Measurements from ENCODE around the gene NRARP. TPM values are rescaled to one million over a fixed set of nuclear protein-coding genes. Genes with fewer than 3 reads are reported as not detected.
A peak's percentile ranks its signal among the peaks of the same experiment; 100 is the strongest.

NRARP gene
- total and polyA plus RNA-seq, 2 donors from 2014 or later, result 1.7 to 4.7 TPM

GRCh38 chr9:137271696-137272076, 30.4 kb downstream of the NRARP start:
- Histone ChIP-seq H3K27me3 (ENCODE audit: control insufficient read depth, insufficient read depth, low read length) (no peaks in the 10 kb centered on the region), H3K36me3 (ENCODE audit: control insufficient read depth in 2 of 3, insufficient read depth in 3 of 3, low read length in 3 of 3) (peaks cover 0 to 4% (median 0%) of the 10 kb centered on the region in 3 donors), H3K4me1 (ENCODE audit: control insufficient read depth in 2 of 3, insufficient read depth in 2 of 3, low read depth in 1 of 3, low read length in 3 of 3) (peaks cover 0 to 33% (median 15%) of the 10 kb centered on the region in 3 donors), H3K9me3 (ENCODE audit: control insufficient read depth in 2 of 3, insufficient read depth in 1 of 3, low read length in 3 of 3) (no peaks in the 10 kb centered on the region), H3K9ac (ENCODE audit: low read length in 3 of 3) (no peak overlapping the region), H3K27ac (ENCODE audit: low read depth in 2 of 2, low read length in 2 of 2) (no peak overlapping the region), H3K4me3 (ENCODE audit: low read length in 3 of 3) (no peak overlapping the region)
- DNase-seq (peak in 1 of 5 donors; percentile 46), FAIRE-seq (no peak)
- no peak for TF ChIP-seq CTCF (IDR thresholded peaks at IDR 0.05; ENCODE audit: borderline replicate concordance, extremely low read depth, insufficient read depth)
- intact Hi-C loops (cut with DNase I), result no loop called here

GRCh38 chr9:137270929-137271695, 31.0 kb downstream of the NRARP start:
- peak in 1 of 5 donors; percentile 75 for DNase-seq
- no peaks in the 10 kb centered on the region for H3K27me3 ChIP-seq (ENCODE audit: control insufficient read depth, insufficient read depth, low read length)
- no peak overlapping the region for H3K27ac ChIP-seq (ENCODE audit: low read depth in 2 of 2, low read length in 2 of 2)
- no peak overlapping the region for H3K9ac ChIP-seq (ENCODE audit: low read length in 3 of 3)
- H3K4me1 ChIP-seq (ENCODE audit: control insufficient read depth in 2 of 3, insufficient read depth in 2 of 3, low read depth in 1 of 3, low read length in 3 of 3), result peaks cover 0 to 28% (median 13%) of the 10 kb centered on the region in 3 donors
- intact Hi-C loops (cut with DNase I), result no loop called here
- H3K9me3 ChIP-seq (ENCODE audit: control insufficient read depth in 2 of 3, insufficient read depth in 1 of 3, low read length in 3 of 3), result no peaks in the 10 kb centered on the region
- H3K36me3 ChIP-seq (ENCODE audit: control insufficient read depth in 2 of 3, insufficient read depth in 3 of 3, low read length in 3 of 3), result peaks cover 0 to 4% (median 2%) of the 10 kb centered on the region in 3 donors
- no peak overlapping the region for H3K4me3 ChIP-seq (ENCODE audit: low read length in 3 of 3)
- no peak for FAIRE-seq
- TF ChIP-seq CTCF (IDR thresholded peaks at IDR 0.05; ENCODE audit: borderline replicate concordance, extremely low read depth, insufficient read depth), result no peak

- Histone ChIP-seq H3K4me1 (ENCODE audit: control insufficient read depth in 2 of 3, insufficient read depth in 2 of 3, low read depth in 1 of 3, low read length in 3 of 3) (peaks cover 0 to 20% (median 13%) of the 10 kb centered on the region in 3 donors), H3K36me3 (ENCODE audit: control insufficient read depth in 2 of 3, insufficient read depth in 3 of 3, low read length in 3 of 3) (peaks cover 2 to 4% (median 4%) of the 10 kb centered on the region in 3 donors), H3K4me3 (ENCODE audit: low read length in 3 of 3) (peak overlapping the region in 1 of 3 donors; percentile 1), H3K27ac (ENCODE audit: low read depth in 2 of 2, low read length in 2 of 2) (peak overlapping the region; percentile 76 to 92), H3K27me3 (ENCODE audit: control insufficient read depth, insufficient read depth, low read length) (no peaks in the 10 kb centered on the region), H3K9me3 (ENCODE audit: control insufficient read depth in 2 of 3, insufficient read depth in 1 of 3, low read length in 3 of 3) (no peaks in the 10 kb centered on the region), H3K9ac (ENCODE audit: low read length in 3 of 3) (peak overlapping the region in 1 of 3 donors; percentile 53)
- intact Hi-C loops (cut with DNase I), result no loop called here
- DNase-seq, result peak in 2 of 5 donors; percentile 46 to 92
- TF ChIP-seq CTCF (IDR thresholded peaks at IDR 0.05; ENCODE audit: borderline replicate concordance, extremely low read depth, insufficient read depth), result no peak
- FAIRE-seq, result no peak
Observed at GRCh38 chr9:137269231-137269772, 32.8 kb downstream of the NRARP start.

All from kidney (tissue), 14 donors.